Measurements from ENCODE around the gene ZSCAN10.
"Not testable (repeated sequence)": the region's sequence is repeated elsewhere in the genome, so short reads cannot be mapped to it uniquely, and the experiment has no call there.

The ZSCAN10 gene

DNA sequence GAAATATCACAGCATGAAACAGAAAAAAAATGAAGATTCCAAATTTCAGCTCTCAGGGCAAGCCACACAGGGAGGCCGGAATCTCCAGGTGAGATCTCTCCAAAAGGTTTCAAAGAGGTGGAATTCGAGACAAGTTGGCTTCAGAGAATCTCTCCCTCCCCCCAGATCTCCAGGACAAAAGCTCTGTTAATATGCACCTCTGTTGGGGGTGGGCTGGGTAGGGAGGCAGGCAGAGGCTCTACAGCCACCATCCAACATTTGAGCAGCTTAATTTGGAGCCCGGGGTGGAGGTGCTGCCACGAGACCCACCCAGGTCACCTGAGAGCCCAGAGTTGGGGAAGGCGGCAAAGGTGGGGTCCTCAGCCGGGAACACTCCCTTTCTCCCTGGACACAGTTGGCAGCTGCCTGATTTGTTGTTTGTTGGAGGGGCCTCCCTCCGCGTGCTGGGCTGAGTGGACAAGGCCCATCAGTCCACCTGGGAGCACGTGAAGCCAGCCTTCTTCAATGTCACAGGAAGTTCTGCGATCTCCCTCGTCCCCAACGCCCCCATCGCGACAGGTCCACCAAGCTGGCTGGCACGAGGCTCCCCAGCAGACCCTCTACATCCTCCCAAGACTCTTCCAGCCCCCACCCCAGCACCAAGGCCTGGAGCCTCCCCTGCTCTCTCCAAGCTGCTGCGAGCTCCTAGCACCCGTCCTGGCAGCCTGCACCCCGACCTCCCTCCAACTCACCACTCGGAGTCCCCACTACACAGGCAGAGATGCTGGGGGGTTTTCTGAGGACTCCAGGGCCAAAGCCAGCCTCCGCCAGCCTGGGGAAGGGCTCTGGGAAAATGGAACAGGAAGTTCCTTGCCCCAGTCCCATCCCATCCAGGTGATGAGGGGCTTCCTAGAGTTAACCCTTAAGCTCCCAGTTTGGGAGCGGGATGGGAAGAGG, at the start of gene ZSCAN10:
Gene ZSCAN10, minus strand, starts transcription at position 836 of the 936 bp plus-strand sequence. CDS start 6,357 bp downstream, outside the sequence.
- no peak for DNase-seq (ENCODE audit: extremely low read depth in 1 of 2, low read depth in 1 of 2)

GRCh38 chr16:3148256-3149192, 49.4 kb upstream of the ZSCAN10 start:
- DNase-seq (ENCODE audit: extremely low read depth in 1 of 2, low read depth in 1 of 2), result no peak

DNA sequence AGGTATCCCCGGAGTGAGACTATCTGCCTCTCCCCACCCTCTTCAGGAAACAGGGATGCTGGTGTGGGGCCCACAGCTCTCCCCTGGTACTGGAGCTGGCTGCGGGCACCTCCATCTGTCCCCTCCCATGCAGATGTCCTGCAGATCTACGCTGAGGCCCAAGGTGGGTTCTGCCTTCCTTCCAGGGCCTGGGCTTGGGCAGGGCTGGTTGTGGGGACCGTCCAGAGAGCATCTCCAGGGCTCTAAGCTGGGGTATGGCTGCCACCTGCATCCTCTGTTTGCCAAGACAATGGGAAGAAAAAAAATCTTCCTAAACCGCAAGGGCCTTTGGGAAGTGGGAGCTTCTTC, 48.6 kb upstream of the ZSCAN10 start:
- DNase-seq (ENCODE audit: extremely low read depth in 1 of 2, low read depth in 1 of 2), result no peak

GRCh38 chr16:3147046-3147756, 48.1 kb upstream of the ZSCAN10 start:
- DNase-seq (ENCODE audit: extremely low read depth in 1 of 2, low read depth in 1 of 2), result no peak

DNA sequence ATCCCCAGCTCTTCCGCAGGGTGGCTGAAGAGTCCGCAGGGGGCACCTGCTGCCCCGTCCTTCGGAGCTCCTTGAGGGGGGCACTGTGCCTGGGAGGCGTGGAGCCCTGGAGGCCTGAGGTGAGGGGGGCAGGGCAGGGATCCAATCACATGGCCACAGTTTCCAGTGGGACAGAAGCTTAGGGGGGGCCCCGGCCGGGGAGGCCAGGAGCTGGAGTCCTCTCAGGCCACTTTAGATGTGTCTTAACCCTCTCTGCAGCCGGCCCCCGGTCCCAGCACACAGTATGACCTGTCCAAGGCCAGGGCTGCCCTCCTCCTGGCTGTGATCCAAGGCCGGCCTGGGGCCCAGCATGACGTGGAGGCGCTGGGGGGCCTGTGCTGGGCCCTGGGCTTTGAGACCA, 46.6 kb upstream of the ZSCAN10 start:
- no peak for DNase-seq (ENCODE audit: extremely low read depth in 1 of 2, low read depth in 1 of 2)

GRCh38 chr16:3145151-3145550, 46.1 kb upstream of the ZSCAN10 start:
- DNase-seq (ENCODE audit: extremely low read depth in 1 of 2, low read depth in 1 of 2), result no peak

GRCh38 chr16:3144321-3144983, 45.4 kb upstream of the ZSCAN10 start:
- DNase-seq (ENCODE audit: extremely low read depth in 1 of 2, low read depth in 1 of 2), result no peak

GRCh38 chr16:3143598-3144320, 44.7 kb upstream of the ZSCAN10 start:
- DNase-seq (ENCODE audit: extremely low read depth in 1 of 2, low read depth in 1 of 2), result no peak

DNA sequence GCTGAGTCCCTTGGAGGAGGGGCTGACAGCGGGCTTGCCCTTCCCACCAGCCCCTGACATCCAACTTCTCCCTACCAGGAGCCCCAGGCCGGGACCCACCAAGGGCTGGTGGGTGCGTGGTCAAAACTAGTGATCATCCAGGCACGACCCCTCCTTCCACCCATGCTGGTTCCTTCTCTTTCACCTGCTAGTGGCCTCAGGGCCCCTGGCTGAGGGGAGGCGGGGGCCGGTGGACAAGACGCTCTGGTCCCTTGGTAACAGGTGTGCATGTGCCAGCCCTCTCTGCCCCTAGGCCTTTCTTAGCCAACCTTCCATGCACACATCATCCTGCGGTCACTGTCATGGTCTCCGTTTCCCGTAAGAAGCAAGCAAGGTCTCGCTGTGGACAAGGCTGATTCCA, 44.1 kb upstream of the ZSCAN10 start:
- no peak for DNase-seq (ENCODE audit: extremely low read depth in 1 of 2, low read depth in 1 of 2)

GRCh38 chr16:3142770-3143169, 43.7 kb upstream of the ZSCAN10 start:
- no peak for DNase-seq (ENCODE audit: extremely low read depth in 1 of 2, low read depth in 1 of 2)

- DNase-seq (ENCODE audit: extremely low read depth in 1 of 2, low read depth in 1 of 2), result no peak
Observed at GRCh38 chr16:3142327-3142726, 43.2 kb upstream of the ZSCAN10 start.

DNA sequence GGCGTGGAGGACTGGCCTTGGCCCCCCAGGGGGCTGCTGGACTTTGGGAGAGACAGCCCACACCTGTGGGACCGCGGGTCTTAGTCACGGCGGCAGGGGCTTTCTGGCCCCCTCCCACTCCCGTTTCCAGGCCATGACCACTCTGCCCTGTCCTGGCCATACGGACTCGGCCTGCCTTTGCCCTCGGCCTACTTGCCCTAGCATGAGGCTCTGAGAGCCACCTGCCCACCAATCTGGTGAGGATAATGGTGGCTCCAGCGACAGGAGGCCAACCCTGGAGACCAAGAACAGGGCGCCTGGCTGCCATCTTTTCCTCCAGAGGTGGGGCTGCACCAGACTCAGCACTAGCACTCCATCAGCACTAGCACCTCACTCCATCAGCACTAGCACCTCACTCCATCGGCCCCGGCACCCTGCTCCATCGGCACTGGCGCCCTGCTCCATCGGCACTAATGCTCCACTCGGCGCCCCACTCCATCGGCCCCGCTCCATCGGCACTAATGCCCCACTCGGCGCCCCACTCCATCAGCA, 42.8 kb upstream of the ZSCAN10 start:
- no peak for DNase-seq (ENCODE audit: extremely low read depth in 1 of 2, low read depth in 1 of 2)

GRCh38 chr16:3140603-3141427, 41.7 kb upstream of the ZSCAN10 start:
- DNase-seq (ENCODE audit: extremely low read depth in 1 of 2, low read depth in 1 of 2), result no peak

- not testable (repeated sequence) for DNase-seq (ENCODE audit: extremely low read depth in 1 of 2, low read depth in 1 of 2)
Observed at GRCh38 chr16:3139561-3139960, 40.5 kb upstream of the ZSCAN10 start.

- DNase-seq (ENCODE audit: extremely low read depth in 1 of 2, low read depth in 1 of 2), result no peak
Observed at GRCh38 chr16:3138823-3139426, 39.8 kb upstream of the ZSCAN10 start.

DNA sequence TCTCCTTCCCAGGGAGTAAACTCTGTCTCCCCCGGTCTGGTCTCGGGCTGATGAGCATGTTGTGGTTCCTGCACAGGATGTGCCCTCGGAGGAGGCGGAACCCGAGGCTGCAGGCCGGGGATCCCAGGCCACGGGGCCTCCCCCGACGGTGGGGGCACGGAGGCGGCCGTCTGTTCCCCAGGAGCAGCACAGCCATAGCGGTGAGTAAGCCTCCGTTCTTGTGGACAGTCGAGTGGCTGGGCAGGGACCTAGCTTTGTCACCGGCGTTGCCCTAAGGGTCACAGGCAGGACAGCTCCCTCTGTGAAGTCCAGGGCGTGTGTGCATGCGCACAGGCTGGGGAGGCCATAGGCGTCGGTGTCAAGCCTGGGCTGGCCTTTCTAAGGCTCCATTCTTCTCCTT, 39.2 kb upstream of the ZSCAN10 start:
- DNase-seq (ENCODE audit: extremely low read depth in 1 of 2, low read depth in 1 of 2), result no peak

GRCh38 chr16:3137267-3137666, 38.2 kb upstream of the ZSCAN10 start:
- no peak for DNase-seq (ENCODE audit: extremely low read depth in 1 of 2, low read depth in 1 of 2)

DNA sequence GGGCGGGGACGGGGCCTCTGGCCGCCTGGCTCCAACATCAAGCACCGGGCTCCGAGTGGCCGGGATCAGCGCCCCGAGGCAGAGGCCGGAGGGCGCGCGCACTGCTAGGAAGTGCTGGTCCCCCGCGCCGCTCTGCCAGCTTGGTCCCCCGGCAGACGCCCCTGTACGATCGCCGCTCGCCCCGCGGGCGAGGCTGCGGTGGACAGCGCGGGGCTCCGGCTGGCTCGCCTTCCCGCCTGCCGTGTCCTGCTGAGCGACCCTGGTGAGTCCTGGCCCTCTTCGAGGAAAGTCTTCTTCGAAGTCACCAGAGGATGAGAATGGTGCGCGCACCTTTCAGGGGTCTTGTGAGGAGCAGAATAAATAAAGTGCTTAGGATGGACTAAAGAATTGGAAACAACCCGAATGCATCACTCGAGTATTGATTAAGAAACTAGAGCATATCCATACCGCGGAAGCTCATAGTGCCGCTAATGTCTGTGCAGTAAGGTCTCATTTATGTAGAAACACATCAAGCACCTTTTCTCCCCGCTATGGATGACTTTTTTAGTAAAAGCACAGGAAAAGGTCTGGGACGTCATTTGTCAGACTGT, 36.1 kb upstream of the ZSCAN10 start:
- DNase-seq (ENCODE audit: extremely low read depth in 1 of 2, low read depth in 1 of 2), result no peak

All from stimulated activated CD8-positive, alpha-beta memory T cell treated with anti-CD3 and anti-CD28 coated beads, Interleukin-7, amount 100 ng/mL, for 48 hours (primary cell).